ENCODE results near the gene OSBPL10.

- no peak for TF ChIP-seq CTCF (conservative IDR thresholded peaks at IDR 0.05; ENCODE audit: low read length)
- no peak for TF ChIP-seq EZH2phosphoT487 (IDR thresholded peaks at IDR 0.05; ENCODE audit: borderline replicate concordance, low read depth, low read length)
These were observed 287.7 kb downstream of the OSBPL10 start for GRCh38 chr3:31693346-31693745.
